ENCODE data around the gene DKK3.
"Not testable (repeated sequence)": the region's sequence is repeated elsewhere in the genome, so short reads cannot be mapped to it uniquely, and the experiment has no call there.

DKK3 gene

GRCh38 chr11:12007769-12008737, at the start of gene DKK3:
Gene DKK3, minus strand, starts transcription at chr11:12008626. Its CDS starts 44 bp downstream, at chr11:12008582.
- DNase-seq: peak in 46 of 58 donors; percentile 16 to 79 (median 50)

GRCh38 chr11:12057299-12057980, 49.0 kb upstream of the DKK3 start:
- DNase-seq: no peak

DNA sequence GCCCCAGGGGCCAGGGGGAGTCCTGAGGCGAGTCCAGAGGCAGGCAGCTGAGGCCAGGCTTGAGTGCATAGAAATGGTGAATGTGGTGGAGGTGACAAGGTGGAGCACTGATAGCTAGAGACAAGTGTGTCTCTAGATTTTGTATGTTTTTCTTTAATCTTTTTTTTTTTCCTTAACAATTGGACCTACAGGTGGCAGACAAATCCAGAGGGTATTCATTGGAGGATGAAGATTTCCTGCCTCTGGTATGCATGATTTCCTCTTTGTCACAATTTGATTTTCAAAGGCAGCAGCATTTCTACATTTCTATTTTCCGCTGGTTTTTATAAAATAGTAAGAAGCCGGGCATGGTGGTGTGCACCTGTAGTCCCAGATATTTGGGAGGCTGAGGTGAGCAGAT, 47.7 kb upstream of the DKK3 start:
- DNase-seq: no peak

DNA sequence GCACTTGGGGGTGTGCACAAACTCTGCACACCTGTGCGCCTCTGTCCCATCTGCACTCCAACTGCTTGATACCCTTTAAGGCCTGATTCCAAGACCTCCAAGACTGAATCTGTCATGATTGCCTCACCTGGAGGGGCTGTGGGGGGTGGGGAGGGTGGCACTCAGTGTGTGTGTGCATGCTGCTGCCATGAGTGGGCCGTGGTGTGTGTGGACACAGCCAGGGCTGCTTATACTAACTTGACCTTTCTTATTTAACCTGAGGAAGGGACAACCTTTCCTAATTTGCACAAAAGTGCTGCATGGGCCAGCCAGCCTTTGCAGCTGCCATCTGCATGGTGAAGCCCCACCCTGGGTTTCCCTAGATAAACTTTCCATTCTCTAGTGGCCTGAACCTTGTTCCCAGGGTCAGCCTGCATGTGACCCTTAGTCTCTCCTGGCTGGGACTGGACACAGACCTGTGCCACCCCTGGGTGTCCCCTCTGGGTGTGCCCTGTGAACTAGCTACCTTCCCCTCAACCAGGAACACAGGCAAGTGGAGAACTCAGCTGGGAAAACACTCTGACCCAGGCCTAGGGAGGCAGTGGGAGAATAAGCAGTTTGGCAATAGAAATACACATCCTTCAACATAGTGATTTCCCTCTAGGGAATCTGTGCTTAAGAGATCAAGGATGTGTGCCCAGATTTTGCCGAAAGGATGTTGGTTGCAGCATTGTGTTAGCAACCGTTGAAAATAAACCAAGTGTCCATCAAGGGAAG, 45.4 kb upstream of the DKK3 start:
- DNase-seq: no peak

- DNase-seq: peak in 8 of 58 donors; percentile 11 to 45 (median 24)
Measured at GRCh38 chr11:12052676-12053605, 44.5 kb upstream of the DKK3 start.

DNA sequence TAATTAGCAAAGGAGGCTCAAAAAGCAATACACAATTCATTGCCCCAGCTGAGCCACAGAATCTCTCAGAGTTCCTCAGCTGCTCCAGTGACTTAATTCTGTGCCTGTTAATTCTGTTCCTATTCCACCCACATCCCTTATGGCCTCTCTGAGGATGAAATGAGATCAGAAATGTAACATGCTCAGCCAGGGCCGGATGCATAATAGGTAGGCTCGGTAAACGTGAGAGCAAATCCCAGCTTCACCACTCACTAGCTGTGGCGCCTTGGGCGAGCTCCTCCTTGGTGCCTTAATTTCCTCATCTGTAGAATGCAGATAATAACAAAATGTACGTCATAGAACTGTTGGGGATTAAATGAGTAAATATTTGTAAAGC, 42.8 kb upstream of the DKK3 start:
- DNase-seq: peak in 16 of 58 donors; percentile 10 to 77 (median 30)

- peak in 3 of 58 donors; percentile 2 to 38 (median 17) for DNase-seq
Measured at GRCh38 chr11:12050470-12051286, 42.3 kb upstream of the DKK3 start.

DNA sequence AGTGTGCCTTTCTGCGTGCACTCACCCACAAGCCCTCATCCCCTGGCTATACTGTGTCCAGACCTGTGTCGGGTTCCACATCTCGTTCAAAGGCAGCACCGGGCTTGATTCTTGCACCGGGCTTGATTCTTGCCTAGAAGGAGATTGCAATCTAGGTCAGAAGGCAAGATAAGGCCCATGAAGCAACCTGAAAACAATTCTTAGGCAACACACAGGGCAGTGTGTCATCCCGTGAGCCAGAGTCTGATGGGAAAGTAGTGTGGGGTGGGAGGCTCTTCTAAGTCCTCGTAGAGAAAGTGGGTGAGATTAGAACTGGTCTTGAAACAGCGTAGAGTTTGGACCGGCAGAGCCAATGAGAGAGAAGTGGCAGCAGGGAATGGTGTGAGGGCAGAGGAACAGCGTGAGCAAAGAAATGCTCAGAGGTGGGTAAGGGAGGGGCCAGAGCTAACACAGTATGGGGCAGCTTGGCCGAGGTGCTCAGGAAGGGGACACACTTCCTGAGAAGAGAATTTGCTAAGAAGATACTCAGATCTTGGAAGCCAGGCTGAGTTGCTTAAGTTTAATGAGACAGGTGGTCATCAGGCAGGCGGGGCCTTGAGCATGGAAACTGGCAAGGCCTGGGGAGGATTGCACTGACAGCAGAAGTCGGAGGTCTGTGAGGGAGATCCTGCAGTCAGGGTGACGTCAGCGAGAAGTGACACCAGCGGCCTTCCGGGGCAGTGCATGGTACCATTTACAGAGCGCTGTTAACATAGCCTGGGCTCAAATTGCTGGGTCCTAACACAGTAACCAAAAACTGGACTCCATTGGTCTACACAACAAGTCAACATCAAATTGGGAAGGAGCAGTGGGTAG, 40.7 kb upstream of the DKK3 start:
- no peak for DNase-seq

- no peak for DNase-seq
Measured at GRCh38 chr11:12046636-12047236, 38.3 kb upstream of the DKK3 start.

- no peak for DNase-seq
Measured at GRCh38 chr11:12045914-12046635, 37.6 kb upstream of the DKK3 start.

DNA sequence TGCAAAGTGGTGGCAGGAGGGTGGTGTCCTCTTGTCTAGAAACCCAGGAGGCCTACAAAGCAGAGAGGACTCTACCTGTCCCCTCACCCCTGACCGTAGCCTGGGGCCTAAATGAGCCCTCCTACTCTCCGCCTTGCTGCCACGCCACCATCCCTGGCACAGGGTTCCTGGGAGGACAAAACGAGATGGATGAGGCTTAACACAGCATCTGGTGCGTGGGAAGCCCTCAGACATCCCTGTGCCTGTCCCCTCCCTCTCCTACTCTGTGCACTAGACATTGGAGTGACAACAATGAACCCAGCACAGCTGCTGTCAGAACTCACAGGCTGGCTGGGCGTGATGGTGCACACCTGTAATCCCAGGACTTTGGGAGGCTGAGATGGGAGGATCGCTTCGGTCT, 36.4 kb upstream of the DKK3 start:
- DNase-seq: peak in 8 of 58 donors; percentile 9 to 46 (median 30)

DNA sequence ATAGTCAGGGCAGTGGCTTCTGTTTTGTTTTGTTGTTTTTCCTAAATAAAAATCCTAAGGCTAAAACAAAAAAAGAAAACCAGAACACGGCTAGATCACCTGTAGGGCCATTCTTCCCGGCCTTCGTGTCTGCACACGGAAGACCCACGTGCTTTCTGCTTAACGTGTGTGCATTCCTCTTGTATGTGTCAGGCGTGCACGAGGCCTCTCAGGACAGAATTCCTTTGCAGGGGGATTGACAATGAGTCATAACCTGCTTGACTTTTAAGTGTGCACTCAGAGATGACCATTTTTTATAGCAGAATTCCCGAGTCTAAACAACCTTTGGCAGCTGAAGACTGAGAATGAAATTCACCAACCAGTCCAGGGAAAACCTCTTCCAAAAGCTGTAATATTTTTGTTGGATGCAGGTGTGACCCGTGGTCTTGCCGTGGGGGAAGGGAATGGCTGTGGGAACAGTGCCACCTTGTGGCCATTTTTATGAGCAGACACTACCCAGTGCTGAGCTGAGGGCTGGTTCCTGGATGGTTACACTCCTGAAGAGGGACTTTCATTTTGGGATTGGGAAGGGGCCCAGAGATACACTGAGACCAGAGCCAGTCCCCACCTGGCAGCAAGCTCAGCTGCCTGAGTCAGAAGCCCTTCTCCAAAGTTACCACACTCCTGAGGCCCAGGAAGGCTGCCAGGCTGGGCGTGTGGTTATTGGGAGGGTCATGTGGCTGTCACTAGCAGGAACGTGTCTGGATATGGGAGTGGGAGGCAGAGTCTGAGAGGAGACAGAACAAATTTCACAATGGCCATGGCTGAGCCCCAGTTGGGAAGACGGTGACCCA, 35.7 kb upstream of the DKK3 start:
- DNase-seq: peak in 55 of 58 donors; percentile 20 to 82 (median 60)

DNA sequence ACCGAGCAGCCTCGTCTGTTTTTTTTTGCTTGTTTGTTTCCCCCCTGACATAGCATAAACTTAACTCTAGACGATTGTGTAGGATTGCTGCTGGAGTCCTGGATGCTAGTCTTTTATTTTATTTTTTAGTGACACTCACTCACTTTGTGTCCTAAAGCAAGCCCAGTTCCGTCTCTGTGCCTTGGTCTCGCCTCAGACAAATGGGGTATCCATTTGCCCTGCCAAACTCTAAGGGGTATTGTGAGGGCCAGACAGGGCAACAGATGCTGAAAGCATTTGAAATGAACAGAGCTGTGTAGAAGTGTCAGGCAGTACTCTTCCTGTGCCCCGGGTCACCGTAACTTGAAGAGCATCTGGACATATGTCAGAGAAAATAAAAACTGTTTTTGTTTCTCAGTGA, 34.8 kb upstream of the DKK3 start:
- DNase-seq: no peak

- no peak for DNase-seq
Measured at GRCh38 chr11:12042215-12042676, 33.8 kb upstream of the DKK3 start.

DNA sequence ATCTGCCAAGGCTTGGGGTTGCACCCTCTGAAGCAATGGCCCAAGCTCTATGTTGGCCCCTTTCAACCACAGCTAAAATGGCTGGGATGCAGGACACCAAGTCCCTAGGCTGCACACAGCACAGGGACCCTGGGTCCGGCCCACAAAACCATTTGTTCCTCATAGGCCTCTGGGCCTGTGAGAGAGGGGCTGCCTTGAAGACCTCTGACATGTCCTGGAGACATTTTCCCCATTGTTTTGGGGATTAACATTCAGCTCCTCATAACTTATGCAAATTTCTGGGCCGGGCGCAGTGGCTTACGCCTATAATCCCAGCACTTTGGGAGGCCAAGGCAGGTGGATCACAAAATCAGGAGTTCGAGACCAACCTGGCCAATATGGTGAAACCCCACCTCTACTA, 32.3 kb upstream of the DKK3 start:
- not testable (repeated sequence) for DNase-seq

- DNase-seq: no peak
Measured at GRCh38 chr11:12032968-12033367, 24.5 kb upstream of the DKK3 start.
